Tibial artery (tissue), 4 donors: ENCODE measurements around the gene CADPS2.

Experiments
- DNase-seq, 2 donors: peaks; one replicate each; pipeline ENCODE4 v3.0.0-alpha.2; 2019
- H3K27ac ChIP-seq, 2 donors: fragments of 200-600 bp; sonication (generic) in 1 of 2; 1 replicate in 1 of 2; 2 replicates in 1 of 2; pipeline ENCODE4 v1.5.1; 2018 to 2019; ENCODE audit warnings: mild to moderate bottlenecking in 1 of 2
- H3K27me3 ChIP-seq, 2 donors: fragments of 200-600 bp; sonication (generic) in 1 of 2; one replicate each; pipeline versions ENCODE4 v1.5.1 to v1.6.0; 2016 to 2019
- H3K36me3 ChIP-seq, 3 donors: fragments of 200-600 bp; sonication (generic) in 2 of 3; one replicate each; pipeline ENCODE4 v1.5.1; 2016 to 2019; ENCODE audit warnings: mild to moderate bottlenecking in 2 of 3
- H3K4me1 ChIP-seq, 4 donors: fragments of 200-600 bp; sonication (generic) in 2 of 4; 1 replicate in 3 of 4; 2 replicates in 1 of 4; pipeline ENCODE4 v1.5.1; 2016 to 2019
- H3K4me3 ChIP-seq, 2 donors: fragments of 200-600 bp; sonication (generic) in 1 of 2; 1 replicate in 1 of 2; 2 replicates in 1 of 2; pipeline ENCODE4 v1.5.1; 2018 to 2019; ENCODE audit warnings: mild to moderate bottlenecking in 2 of 2
- H3K9me3 ChIP-seq, 3 donors: fragments of 200-600 bp; sonication (generic) in 1 of 3; one replicate each; pipeline ENCODE4 v1.5.1; 2016 to 2019
- intact Hi-C: fragments of 100-400 bp; cut with DNase I; formaldehyde crosslinking; loops from one replicate; pipeline ENCODE4 v1.15.0; 2023; ENCODE audit warnings: low total_unique reads
- TF ChIP-seq, protein P1 (sequence below), 2 experiments: fragments of 200-600 bp in 1 of 2; fragments of 450-650 bp in 1 of 2; IDR thresholded peaks; one replicate each; pipeline ENCODE4 v1.5.1; 2017 to 2019; ENCODE audit warnings: antibody characterized with exemption in 2 of 2, mild to moderate bottlenecking in 1 of 2, moderate library complexity in 1 of 2

The CADPS2 gene

DNA sequence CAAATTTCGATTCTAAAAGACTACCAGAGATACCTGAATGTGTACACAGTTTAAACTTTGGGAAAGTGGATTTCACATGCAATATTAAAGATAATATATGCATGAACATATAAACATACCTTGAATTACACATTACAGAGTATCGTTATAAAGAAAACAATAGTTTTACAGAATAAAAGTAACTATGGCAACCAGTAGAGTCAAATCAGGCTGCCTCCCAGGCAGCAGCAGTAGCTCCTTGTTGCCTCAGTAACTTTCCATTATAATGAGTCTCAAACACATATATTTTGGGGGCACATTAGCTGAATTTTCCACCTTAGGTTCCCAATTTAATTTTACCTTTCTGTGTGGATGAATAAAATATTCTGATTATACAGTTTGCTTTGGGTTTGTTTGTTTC, 417.3 kb downstream of the CADPS2 start:
- H3K4me3 ChIP-seq, result no peak overlapping the region
- no peaks in the 10 kb centered on the region for H3K9me3 ChIP-seq
- TF ChIP-seq, protein P1, sequence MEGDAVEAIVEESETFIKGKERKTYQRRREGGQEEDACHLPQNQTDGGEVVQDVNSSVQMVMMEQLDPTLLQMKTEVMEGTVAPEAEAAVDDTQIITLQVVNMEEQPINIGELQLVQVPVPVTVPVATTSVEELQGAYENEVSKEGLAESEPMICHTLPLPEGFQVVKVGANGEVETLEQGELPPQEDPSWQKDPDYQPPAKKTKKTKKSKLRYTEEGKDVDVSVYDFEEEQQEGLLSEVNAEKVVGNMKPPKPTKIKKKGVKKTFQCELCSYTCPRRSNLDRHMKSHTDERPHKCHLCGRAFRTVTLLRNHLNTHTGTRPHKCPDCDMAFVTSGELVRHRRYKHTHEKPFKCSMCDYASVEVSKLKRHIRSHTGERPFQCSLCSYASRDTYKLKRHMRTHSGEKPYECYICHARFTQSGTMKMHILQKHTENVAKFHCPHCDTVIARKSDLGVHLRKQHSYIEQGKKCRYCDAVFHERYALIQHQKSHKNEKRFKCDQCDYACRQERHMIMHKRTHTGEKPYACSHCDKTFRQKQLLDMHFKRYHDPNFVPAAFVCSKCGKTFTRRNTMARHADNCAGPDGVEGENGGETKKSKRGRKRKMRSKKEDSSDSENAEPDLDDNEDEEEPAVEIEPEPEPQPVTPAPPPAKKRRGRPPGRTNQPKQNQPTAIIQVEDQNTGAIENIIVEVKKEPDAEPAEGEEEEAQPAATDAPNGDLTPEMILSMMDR (IDR thresholded peaks at IDR 0.05), result no peak
- intact Hi-C loops, result no loop called here
- H3K4me1 ChIP-seq, result no peaks in the 10 kb centered on the region
- no peaks in the 10 kb centered on the region for H3K27me3 ChIP-seq
- no peak for DNase-seq
- H3K36me3 ChIP-seq, result no peaks in the 10 kb centered on the region
- H3K27ac ChIP-seq, result no peak overlapping the region

DNA sequence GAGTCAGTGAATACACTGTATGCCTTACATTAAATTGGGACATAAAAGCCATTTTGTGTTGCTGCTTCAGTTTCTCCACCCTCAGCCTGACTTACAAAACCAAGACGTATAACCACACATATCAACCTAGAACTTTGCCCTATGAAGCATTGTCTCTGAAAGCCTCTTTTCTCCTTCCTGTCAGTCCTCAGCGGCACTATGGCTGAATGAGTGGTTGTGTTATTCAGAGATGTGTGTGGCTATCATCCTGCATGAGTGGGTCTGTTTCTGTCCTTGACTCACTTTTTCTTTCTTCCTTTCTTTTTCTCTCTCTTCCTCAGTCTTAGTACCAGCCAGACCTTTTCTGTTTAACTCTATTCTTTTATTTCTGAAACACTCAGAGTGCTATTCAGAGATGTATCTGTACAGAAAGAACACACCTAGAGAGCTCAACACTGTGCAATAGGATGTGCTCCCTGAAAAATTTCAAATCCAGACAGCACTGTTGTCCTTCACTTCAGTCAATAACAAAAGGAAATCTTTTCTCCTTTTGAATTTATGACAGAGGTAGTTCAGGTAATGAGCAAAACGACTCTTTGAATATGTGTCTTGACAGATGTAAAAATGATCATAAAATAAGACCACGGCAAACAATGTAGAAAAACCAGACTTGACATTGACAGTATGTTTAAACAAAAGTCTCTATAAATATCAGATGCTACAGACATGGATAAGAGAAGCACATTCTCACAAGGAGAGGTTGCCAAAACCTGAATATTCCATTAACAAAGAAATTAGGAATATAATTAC, 418.4 kb downstream of the CADPS2 start:
- Histone ChIP-seq H3K27ac (no peak overlapping the region), H3K4me3 (no peak overlapping the region), H3K9me3 (no peaks in the 10 kb centered on the region), H3K36me3 (no peaks in the 10 kb centered on the region), H3K27me3 (no peaks in the 10 kb centered on the region), H3K4me1 (no peaks in the 10 kb centered on the region)
- intact Hi-C loops, result no loop called here
- TF ChIP-seq, protein P1 (IDR thresholded peaks at IDR 0.05), result no peak
- no peak for DNase-seq

DNA sequence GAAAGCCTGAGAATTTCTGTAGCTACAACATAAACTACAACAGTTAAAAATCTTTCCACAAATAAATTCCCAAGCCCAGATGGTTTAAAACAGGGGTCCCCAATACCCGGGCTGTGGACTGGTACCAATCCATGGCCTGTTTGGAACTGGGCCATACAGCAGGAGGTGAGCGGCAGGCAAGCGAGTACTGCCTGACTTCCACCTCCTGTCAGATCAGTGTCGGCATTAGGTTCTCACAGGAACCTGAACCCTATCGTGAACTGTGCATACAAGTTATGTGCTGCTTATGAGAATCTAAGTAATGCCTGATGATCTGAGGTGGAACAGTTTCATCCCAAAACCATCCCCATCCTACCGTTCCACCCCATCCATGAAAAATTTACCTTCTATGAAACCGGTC, 421.0 kb downstream of the CADPS2 start:
- Histone ChIP-seq H3K9me3 (no peaks in the 10 kb centered on the region), H3K27me3 (no peaks in the 10 kb centered on the region), H3K4me1 (no peaks in the 10 kb centered on the region), H3K4me3 (no peak overlapping the region), H3K27ac (no peak overlapping the region), H3K36me3 (no peaks in the 10 kb centered on the region)
- DNase-seq, result no peak
- TF ChIP-seq, protein P1 (IDR thresholded peaks at IDR 0.05), result no peak
- intact Hi-C loops, result no loop called here

DNA sequence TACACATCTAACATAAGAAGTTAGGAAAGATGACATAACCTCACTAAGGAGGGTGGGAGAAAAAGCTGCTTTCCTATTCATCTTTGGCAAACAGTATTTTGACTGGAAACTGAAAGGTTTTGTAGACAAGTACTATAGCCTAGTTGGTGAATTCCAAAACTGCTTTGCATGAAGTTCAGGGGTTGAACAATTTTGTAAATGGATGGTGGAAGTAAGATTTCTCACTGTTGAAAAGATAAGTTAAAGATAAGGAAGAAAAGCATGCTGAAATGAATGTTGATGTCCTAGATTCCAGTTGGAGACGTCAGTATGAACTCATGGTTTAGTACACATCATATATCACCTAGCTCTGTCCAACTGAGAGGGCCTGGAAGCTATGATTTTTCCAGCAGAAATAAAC, 422.6 kb downstream of the CADPS2 start:
- Histone ChIP-seq H3K4me1 (no peaks in the 10 kb centered on the region), H3K4me3 (no peak overlapping the region), H3K9me3 (no peaks in the 10 kb centered on the region), H3K27ac (no peak overlapping the region), H3K36me3 (no peaks in the 10 kb centered on the region), H3K27me3 (no peaks in the 10 kb centered on the region)
- intact Hi-C loops, result no loop called here
- no peak for DNase-seq
- TF ChIP-seq, protein P1 (IDR thresholded peaks at IDR 0.05), result no peak

DNA sequence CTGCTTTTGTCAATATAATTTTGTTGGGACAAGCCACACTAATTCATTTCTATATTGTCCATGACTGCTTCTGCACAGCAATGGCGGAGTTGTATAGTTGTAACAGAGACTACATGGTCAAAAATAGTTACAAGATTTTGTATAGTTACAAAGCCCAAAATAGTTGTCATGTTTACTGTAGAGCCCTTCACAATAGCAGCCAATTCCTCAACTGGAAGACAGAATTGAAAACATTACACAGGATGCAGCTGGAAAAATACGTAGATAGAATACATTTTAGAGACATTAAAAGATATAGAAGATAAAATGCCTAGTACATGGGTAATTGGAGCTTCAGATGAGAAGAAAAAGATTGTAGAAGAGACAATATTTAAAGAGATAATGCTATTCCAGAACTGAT, 425.3 kb downstream of the CADPS2 start:
- TF ChIP-seq, protein P1 (IDR thresholded peaks at IDR 0.05), result no peak
- no peak overlapping the region for H3K4me3 ChIP-seq
- no peaks in the 10 kb centered on the region for H3K36me3 ChIP-seq
- intact Hi-C loops, result no loop called here
- no peak overlapping the region for H3K27ac ChIP-seq
- no peaks in the 10 kb centered on the region for H3K4me1 ChIP-seq
- no peak for DNase-seq
- no peaks in the 10 kb centered on the region for H3K9me3 ChIP-seq
- no peaks in the 10 kb centered on the region for H3K27me3 ChIP-seq
